ENCODE measurements around the gene CFAP52.
A peak's percentile ranks its signal among the peaks of the same experiment; 100 is the strongest.
"Not testable (repeated sequence)": the region's sequence is repeated elsewhere in the genome, so short reads cannot be mapped to it uniquely, and the experiment has no call there.

The CFAP52 gene

GRCh38 chr17:9647014-9647413, 70.6 kb downstream of the CFAP52 start:
- no peak for DNase-seq

GRCh38 chr17:9648521-9649110, 72.2 kb downstream of the CFAP52 start:
- no peak for DNase-seq

GRCh38 chr17:9658593-9659211, 82.3 kb downstream of the CFAP52 start:
- DNase-seq, result no peak

- DNase-seq, result no peak
Observed at GRCh38 chr17:9661027-9661426, 84.6 kb downstream of the CFAP52 start.

GRCh38 chr17:9663511-9663910, 87.1 kb downstream of the CFAP52 start:
- not testable (repeated sequence) for DNase-seq

- DNase-seq, result no peak
Observed at GRCh38 chr17:9666461-9667050, 90.1 kb downstream of the CFAP52 start.

GRCh38 chr17:9668517-9668916, 92.1 kb downstream of the CFAP52 start:
- DNase-seq, result no peak

- no peak for DNase-seq
Observed at GRCh38 chr17:9669551-9670008, 93.1 kb downstream of the CFAP52 start.

GRCh38 chr17:9670596-9670995, 94.2 kb downstream of the CFAP52 start:
- no peak for DNase-seq

GRCh38 chr17:9671559-9671958, 95.1 kb downstream of the CFAP52 start:
- peak; percentile 70 for DNase-seq

GRCh38 chr17:9672266-9672665, 95.8 kb downstream of the CFAP52 start:
- no peak for DNase-seq

GRCh38 chr17:9672691-9673090, 96.2 kb downstream of the CFAP52 start:
- no peak for DNase-seq

- DNase-seq, result no peak
Observed at GRCh38 chr17:9676084-9676483, 99.6 kb downstream of the CFAP52 start.

GRCh38 chr17:9676820-9677310, 100.4 kb downstream of the CFAP52 start:
- DNase-seq, result no peak

- DNase-seq, result no peak
Observed at GRCh38 chr17:9677411-9677810, 101.0 kb downstream of the CFAP52 start.

GRCh38 chr17:9677896-9678295, 101.5 kb downstream of the CFAP52 start:
- DNase-seq, result no peak

- DNase-seq, result no peak
Observed at GRCh38 chr17:9684955-9685621, 108.6 kb downstream of the CFAP52 start.

Data from NCI-H1436 treated with DMSO at 0.1 percent for 48 hours (cell line).